ENCODE measurements around the gene NF2.

GRCh38 chr22:29744902-29745301, 141.5 kb downstream of the NF2 start:
- TF ChIP-seq CTCF (IDR thresholded peaks at IDR 0.05) (no peak), POLR2A (IDR thresholded peaks at IDR 0.05) (no peak)
